ENCODE results near the gene ST6GALNAC3.
A peak's percentile ranks its signal among the peaks of the same experiment; 100 is the strongest.
"Not testable (repeated sequence)": the region's sequence is repeated elsewhere in the genome, so short reads cannot be mapped to it uniquely, and the experiment has no call there.

ST6GALNAC3 gene
- 0.07 to 3.7 (median 1.1) reads per million in 17 experiments for total RNA-seq

- DNase-seq, result peak; percentile 73 to 92 (median 84)
These were observed at the start of gene ST6GALNAC3 for GRCh38 chr1:76074321-76075187. Gene ST6GALNAC3 (plus strand): TSS chr1:76074746.

DNA sequence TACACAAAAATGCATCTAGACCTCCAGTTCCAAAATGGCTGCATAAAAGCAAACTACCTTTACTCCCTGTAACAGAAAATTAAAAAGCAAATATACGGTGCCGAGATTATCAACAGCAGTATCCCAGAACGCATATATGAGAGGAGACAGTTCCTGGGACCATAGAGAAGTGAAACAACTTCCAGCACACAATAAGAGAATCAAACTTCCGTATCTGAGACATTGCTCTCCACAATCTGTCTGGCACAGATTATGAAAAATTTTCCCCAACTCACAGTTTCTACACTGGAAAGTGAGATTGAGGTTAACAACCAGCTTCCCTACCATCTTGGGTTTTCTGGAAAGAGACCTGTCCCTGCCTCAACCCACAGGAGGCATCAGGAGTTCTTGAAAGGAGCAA lies 47.2 kb upstream of the ST6GALNAC3 start:
- peak in 2 of 4 experiments; percentile 26 to 56 for DNase-seq

- peak in 2 of 4 experiments; percentile 29 to 57 for DNase-seq
These were observed 45.2 kb upstream of the ST6GALNAC3 start for GRCh38 chr1:76029331-76029730.

GRCh38 chr1:76031496-76031895 lies 43.0 kb upstream of the ST6GALNAC3 start:
- no peak for DNase-seq

DNA sequence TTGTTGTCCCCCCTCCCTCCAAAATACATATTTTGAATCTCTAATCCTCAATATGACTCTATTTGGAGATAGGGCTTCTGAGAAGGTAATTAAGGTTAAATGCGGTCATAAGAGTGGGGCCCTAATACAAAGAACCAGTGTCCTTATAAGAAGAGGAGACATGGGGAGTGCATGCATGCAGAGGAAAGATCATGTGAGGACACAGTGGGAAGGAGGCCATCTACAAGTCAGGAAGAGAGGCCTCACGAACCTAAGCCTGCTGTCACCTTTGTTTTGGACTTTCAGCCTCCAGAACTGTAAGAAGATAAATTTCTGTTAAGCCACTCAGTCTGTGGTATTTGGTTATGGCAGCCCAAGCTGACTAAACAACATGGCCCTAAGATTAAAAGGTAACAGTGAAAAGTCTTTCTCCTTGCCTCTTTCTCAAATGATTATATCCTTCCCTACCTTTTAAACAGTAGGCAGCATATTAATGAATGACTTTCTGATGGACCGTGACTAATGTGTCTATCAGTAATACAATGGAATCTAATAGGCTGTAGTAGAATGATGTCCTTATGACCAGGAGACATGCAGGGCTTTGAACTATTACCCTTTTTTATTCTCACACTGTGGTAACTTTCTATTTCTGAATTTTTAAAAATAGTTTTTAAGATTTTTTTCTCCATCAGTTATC lies 40.6 kb upstream of the ST6GALNAC3 start:
- no peak for DNase-seq

DNA sequence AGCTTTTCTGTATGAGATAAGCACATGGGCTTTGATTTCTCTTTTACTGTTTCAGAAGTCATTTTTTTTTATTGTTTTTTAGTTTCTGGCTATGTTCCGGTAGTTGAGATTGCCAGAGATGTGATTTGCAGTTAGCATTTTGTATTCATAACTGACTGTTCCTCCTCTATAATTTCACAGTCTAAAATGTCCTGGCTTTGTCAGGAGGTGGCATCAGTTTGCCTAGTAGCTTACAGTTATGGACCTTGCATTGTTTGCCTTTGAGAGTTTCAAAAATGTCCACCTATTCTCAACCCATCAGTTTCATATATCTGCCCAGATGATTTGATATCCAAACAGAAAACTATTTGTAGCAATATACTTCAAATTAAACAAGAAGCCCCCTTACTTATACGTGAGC lies 39.5 kb upstream of the ST6GALNAC3 start:
- DNase-seq, result peak in 3 of 4 experiments; percentile 10 to 22 (median 21)

DNA sequence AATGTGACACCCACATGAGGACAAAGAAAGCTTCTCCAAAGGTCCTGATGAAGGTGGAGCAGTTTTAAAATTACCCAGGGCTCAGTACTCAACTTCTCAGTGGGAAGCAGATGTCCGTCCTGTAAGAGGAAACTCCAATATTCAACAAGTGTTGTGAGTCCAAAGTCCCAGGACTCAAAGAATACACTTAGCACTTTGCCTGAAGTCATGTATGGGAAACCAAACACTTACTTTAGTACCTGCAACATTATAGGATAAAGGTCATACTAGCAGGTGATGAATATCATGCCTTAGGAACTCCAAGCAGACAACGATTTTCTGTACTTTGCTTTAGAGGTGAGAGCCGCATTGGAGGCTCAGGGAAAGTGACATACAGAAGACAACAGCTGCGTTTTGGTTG lies 37.2 kb upstream of the ST6GALNAC3 start:
- DNase-seq, result no peak

DNA sequence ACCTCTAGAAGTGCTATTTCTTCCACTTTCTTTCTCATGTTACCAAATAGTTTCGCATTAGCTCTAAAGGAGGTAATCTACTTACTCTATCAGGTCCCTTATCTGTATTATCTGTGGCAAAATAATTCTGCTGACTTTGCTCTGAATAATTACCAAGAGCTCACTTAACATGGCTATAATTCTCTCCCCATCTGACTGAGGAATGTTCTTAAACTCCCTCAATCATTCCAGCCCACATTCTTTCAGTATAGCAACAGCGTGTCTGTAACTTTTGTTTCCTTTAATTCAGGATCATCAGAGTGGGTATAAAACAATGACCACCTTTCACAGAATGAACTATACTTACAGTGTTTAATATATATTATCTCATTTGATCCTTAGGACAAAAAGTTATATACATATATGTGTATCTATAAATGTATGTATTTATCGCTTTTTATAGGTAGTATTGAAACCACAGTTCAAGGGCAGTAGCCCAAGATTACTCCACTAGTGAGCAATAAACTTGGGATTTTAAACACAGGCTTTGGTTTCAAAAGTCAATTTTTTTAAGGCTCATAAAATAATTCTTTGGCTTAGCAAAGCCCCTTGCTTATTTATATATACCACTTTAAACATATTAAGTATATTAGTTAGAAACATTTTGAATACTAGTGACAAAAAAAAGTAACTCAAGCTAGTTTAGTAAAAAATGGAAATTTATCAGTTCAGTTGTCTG lies 36.1 kb upstream of the ST6GALNAC3 start:
- no peak for DNase-seq

GRCh38 chr1:76046149-76046548 lies 28.4 kb upstream of the ST6GALNAC3 start:
- no peak for DNase-seq

DNA sequence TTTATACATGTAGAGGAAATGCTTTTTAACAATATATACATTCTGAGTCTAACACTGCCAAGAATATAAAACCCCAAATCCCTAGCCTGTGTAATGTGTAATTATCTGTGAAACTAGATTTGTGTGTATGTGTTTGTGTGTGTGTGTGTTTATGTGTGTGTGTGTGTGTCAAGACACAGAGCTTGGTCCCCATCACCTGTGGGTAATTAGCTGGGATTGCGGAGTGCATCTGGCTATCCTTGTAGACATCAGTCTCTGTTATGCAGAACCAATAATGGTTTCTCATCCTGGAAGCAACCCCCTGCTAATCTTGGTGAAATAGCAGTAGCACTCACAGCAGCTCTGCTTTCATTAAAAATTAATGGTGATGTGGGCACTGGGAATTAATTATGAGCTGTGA lies 26.3 kb upstream of the ST6GALNAC3 start:
- no peak for DNase-seq

DNA sequence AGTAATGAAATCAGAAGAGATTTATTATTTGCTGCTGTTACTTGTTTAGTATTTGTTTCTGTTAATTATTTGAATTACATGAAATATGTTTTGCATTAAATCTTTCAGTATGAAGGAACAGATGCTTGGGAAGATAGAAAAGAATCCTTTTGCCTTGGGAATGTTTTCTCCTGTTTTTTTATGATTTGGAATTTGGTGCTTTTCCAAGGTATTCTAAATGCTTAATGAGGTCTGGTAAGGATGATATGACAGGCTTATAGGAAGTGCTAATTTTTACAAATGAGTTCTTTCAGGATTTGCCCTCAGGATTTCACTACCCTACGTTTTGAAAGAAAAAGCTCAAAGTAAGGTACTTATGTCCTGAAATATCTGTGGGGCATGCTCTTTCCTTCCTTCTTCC lies 25.6 kb upstream of the ST6GALNAC3 start:
- no peak for DNase-seq

- no peak for DNase-seq
These were observed 25.0 kb upstream of the ST6GALNAC3 start for GRCh38 chr1:76049498-76049897.

DNA sequence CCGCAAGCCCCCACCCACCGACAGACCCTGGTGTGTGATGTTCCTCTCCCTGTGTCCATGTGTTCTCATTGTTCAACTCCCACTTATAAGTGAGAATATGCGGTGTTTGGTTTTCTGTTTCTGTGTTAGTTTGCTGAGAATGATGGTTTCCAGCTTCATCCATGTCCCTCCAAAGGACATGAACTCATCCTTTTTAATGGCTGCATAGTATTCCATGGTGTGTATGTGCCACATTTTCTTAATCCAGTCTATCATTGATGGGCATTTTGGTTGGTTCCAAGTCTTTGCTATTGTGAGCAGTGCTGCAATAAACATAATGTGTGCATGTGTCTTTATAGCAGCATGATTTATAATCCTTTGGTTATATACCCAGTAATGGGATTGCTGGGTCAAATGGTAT lies 24.5 kb upstream of the ST6GALNAC3 start:
- DNase-seq, result not testable (repeated sequence)

GRCh38 chr1:76053021-76053420 lies 21.5 kb upstream of the ST6GALNAC3 start:
- peak in 3 of 4 experiments; percentile 15 to 45 (median 33) for DNase-seq

- no peak for DNase-seq
These were observed 20.2 kb upstream of the ST6GALNAC3 start for GRCh38 chr1:76054359-76054758.

- no peak for DNase-seq
These were observed 18.6 kb upstream of the ST6GALNAC3 start for GRCh38 chr1:76055987-76056386.

DNA sequence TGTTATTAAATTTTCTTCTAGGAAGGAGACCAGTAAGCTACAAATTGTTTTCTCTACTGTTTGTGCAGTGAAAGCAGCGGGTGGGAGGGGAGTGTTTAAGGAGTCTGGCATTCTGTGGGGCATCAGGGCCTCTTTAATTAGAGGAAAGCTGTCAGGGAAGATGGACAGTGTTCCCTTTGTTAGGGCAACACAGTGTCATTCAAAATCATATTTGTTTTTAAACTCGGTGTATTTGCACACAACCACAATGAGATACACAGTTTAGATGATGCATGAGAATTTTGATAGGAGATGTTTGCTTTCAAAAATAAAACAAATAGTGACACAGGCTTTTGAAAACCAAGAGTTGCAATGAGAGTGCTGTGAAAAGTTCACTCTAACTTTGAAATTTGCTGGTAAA lies 15.1 kb upstream of the ST6GALNAC3 start:
- no peak for DNase-seq

DNA sequence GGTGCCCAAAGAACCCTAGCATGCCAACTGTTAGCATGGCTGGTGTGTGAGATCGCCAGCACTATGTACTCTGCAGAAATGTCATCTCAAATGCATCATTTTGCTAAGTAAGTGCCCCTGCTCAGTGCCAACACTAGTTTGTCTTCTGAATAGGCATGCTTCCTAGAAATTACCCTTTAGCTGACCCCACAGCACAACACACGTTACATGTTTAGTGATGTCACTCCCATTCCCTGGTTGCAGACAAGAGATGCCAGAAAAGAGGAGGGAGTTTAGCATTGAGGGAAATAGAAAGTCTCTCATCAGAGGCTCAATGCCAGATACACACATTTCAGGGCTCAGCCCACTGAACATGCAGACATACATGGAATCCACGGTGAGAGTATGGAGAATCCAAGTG lies 9.3 kb upstream of the ST6GALNAC3 start:
- no peak for DNase-seq

GRCh38 chr1:76066394-76066793 lies 8.2 kb upstream of the ST6GALNAC3 start:
- no peak for DNase-seq

DNA sequence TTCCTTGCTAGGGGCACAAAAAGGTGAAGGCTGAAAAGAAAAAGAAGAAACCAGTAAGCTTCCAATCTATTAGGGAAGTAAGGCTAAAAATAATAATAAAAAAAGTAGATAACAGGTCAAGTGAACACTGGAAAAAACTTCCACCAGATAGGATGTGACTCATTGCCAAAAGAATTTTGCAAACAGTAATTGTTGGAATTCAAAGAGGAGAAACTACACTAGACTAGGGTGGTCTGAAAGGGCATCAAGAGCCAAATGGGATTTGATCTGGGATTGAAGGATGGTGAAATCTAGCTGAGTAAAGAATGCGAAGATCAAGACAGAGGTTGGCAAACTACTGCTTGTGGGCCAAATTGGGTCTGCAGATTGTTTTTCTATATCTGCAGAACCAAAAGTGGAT lies 6.0 kb upstream of the ST6GALNAC3 start:
- no peak for DNase-seq

- no peak for DNase-seq
These were observed 5.5 kb upstream of the ST6GALNAC3 start for GRCh38 chr1:76068953-76069561.

- DNase-seq, result no peak
These were observed 4.0 kb upstream of the ST6GALNAC3 start for GRCh38 chr1:76070538-76070937.

- peak; percentile 47 to 76 (median 68) for DNase-seq
These were observed 1.1 kb upstream of the ST6GALNAC3 start for GRCh38 chr1:76073481-76073880.
